K562 (cell line): ENCODE results near the gene MGRN1. TPM values are rescaled to one million over a fixed set of nuclear protein-coding genes. Genes with fewer than 3 reads are reported as not detected.

ENCODE experiments used
- ATAC-seq: fragments of 200-7000 bp; cut with Tn5 transposase; 3 replicates; pipeline ENCODE4 v1.9.1; 2020; ENCODE audit warnings: moderate library complexity
- BruUV-seq: library from RNA; stranded (reverse); fragments of 400-500 nt; replicated peaks from 2 replicates; lab custom pipeline; 2021; lab: Mats Ljungman, UMichigan
- CTCF ChIA-PET: fragments of 300-600 bp; formaldehyde crosslinking; extraction: SDS; loops from one replicate; lab custom pipeline; 2021; ENCODE audit warnings: low intra/inter-chr PET ratio; lab: Yijun Ruan, JAX
- POLR2A ChIA-PET: fragments of 300-600, 350-650 bp; sonication (Branson Sonifier 250); formaldehyde crosslinking; extraction: SDS; loops from one replicate; lab custom pipeline; 2021; ENCODE audit warnings: antibody characterized with exemption, inconsistent platforms; lab: Yijun Ruan, JAX
- DNase-seq, 4 experiments: peaks; one replicate each; pipeline versions ENCODE4 v3.0.0 to v3.0.0-alpha.2; 2011 to 2018; ENCODE audit warnings: low spot score in 3 of 4, mixed read lengths in 3 of 4; ENCODE audit errors: extremely low read depth in 1 of 4
- FAIRE-seq: peaks from 2 replicates; lab custom pipeline; 2011; peaks lifted over from hg19 to GRCh38; lab: Jason Lieb, UNC
- H2AFZ ChIP-seq: 2 replicates; pipeline ENCODE4 v1.6.0; 2011; ENCODE audit warnings: low read depth, low read length, control low read depth, inconsistent platforms
- H3K27ac ChIP-seq: fragments of 200-600 bp; 3 replicates; pipeline ENCODE4 v1.8.0; 2011; ENCODE audit warnings: low read depth, mild to moderate bottlenecking, control low read depth, inconsistent platforms, low read length, moderate library complexity, mixed read lengths; ENCODE audit errors: extremely low read depth
- H3K27me3 ChIP-seq, 2 experiments: fragments of 300-600 bp in 1 of 2; 2 replicates in 1 of 2; 3 replicates in 1 of 2; pipeline versions ENCODE4 v1.6.0 to v1.8.0; 2011; ENCODE audit warnings: inconsistent platforms in 2 of 2, low read length in 2 of 2, mild to moderate bottlenecking in 1 of 2, mixed read lengths in 1 of 2, moderate library complexity in 1 of 2; ENCODE audit not compliant: control insufficient read depth in 2 of 2, insufficient read depth in 2 of 2
- H3K36me3 ChIP-seq: fragments of 300-600 bp; 3 replicates; pipeline ENCODE4 v1.8.0; 2011; ENCODE audit warnings: mild to moderate bottlenecking, low read length, inconsistent platforms; ENCODE audit not compliant: control insufficient read depth, insufficient read depth
- H3K4me1 ChIP-seq, 2 experiments: fragments of 200-600 bp in 1 of 2; replicated peaks in 1 of 2; 2 replicates in 1 of 2; 3 replicates in 1 of 2; pipeline versions ENCODE4 v1.5.1 to v1.8.0; 2011; ENCODE audit warnings: inconsistent platforms in 2 of 2, low read length in 2 of 2, mild to moderate bottlenecking in 1 of 2, mixed read lengths in 1 of 2, moderate library complexity in 1 of 2; ENCODE audit not compliant: control insufficient read depth in 2 of 2, insufficient read depth in 2 of 2
- H3K4me2 ChIP-seq: 2 replicates; pipeline ENCODE4 v1.6.1; 2011; ENCODE audit warnings: low read length, control low read depth, inconsistent platforms, mixed read lengths; ENCODE audit not compliant: insufficient read depth
- H3K4me3 ChIP-seq: fragments of 200-600 bp; sonication (generic), shearing (Covaris generic); 2 replicates; pipeline ENCODE4 v1.5.1; 2016; ENCODE audit warnings: control low read depth, inconsistent platforms
- H3K79me2 ChIP-seq: fragments of 200-600 bp; 3 replicates; pipeline ENCODE4 v1.8.0; 2011; ENCODE audit warnings: low read length, inconsistent platforms; ENCODE audit not compliant: control insufficient read depth, insufficient read depth
- H3K9ac ChIP-seq, 2 experiments: 2 replicates each; pipeline versions ENCODE4 v1.6.0 to v1.6.1; 2011; ENCODE audit warnings: low read depth in 2 of 2, low read length in 2 of 2, control low read depth in 1 of 2, inconsistent platforms in 1 of 2, mild to moderate bottlenecking in 1 of 2, mixed read lengths in 1 of 2; ENCODE audit not compliant: insufficient read depth in 1 of 2
- H3K9me1 ChIP-seq: one replicate; pipeline ENCODE4 v1.6.0; 2011; ENCODE audit warnings: inconsistent platforms, mild to moderate bottlenecking, low read length, moderate library complexity; ENCODE audit not compliant: control insufficient read depth, insufficient read depth
- H3K9me3 ChIP-seq: replicated peaks from 2 replicates; pipeline ENCODE4 v1.5.1; 2011; ENCODE audit warnings: low read depth, low read length, inconsistent platforms; ENCODE audit not compliant: control insufficient read depth, insufficient read depth
- H4K20me1 ChIP-seq: replicated peaks from 2 replicates; pipeline ENCODE4 v1.6.1; 2011; ENCODE audit warnings: low read length, inconsistent platforms, mixed read lengths; ENCODE audit not compliant: control insufficient read depth, insufficient read depth
- CCNT2 ChIP-seq: IDR thresholded peaks from 2 replicates; pipeline ENCODE4 v1.6.1; 2011; ENCODE audit warnings: borderline replicate concordance, low read depth, mild to moderate bottlenecking, moderate library complexity, mixed read lengths, low read length; ENCODE audit not compliant: insufficient read length; ENCODE audit errors: extremely low read depth
- EHMT2 ChIP-seq: fragments of 450-650 bp; IDR thresholded peaks from 2 replicates; pipeline ENCODE4 v1.6.1; 2018; ENCODE audit warnings: antibody characterized with exemption
- FUS ChIP-seq: fragments of 200-400 bp; formaldehyde crosslinking; optimal IDR thresholded peaks from 2 replicates; pipeline ENCODE3; 2017; ENCODE audit warnings: low read depth, low read length
- NR3C1 ChIP-seq: sonication (generic); formaldehyde crosslinking; IDR thresholded peaks from 2 replicates; pipeline ENCODE4 v1.8.1; 2022; ENCODE audit warnings: missing genetic modification reagents
- RFX1 ChIP-seq: fragments of 450-650 bp; IDR thresholded peaks from 2 replicates; pipeline ENCODE4 v1.6.1; 2016; ENCODE audit warnings: mild to moderate bottlenecking, moderate library complexity
- SLC30A9 ChIP-seq: fragments of 250-450 bp; sonication (Bioruptor Pico); IDR thresholded peaks from 2 replicates; pipeline ENCODE4 v1.8.0; 2022; ENCODE audit warnings: mild to moderate bottlenecking, moderate library complexity
- TCF3 ChIP-seq: sonication (generic); formaldehyde crosslinking; IDR thresholded peaks from 2 replicates; pipeline ENCODE4 v1.4.0; 2020; ENCODE audit warnings: mild to moderate bottlenecking, missing genetic modification reagents
- ZC3H4 ChIP-seq: sonication (generic); formaldehyde crosslinking; IDR thresholded peaks from 2 replicates; pipeline ENCODE4 v1.9.0; 2021; ENCODE audit warnings: missing genetic modification reagents, borderline replicate concordance
- ZFX ChIP-seq: sonication (generic); formaldehyde crosslinking; IDR thresholded peaks from 2 replicates; pipeline ENCODE4 v1.8.0; 2022; ENCODE audit warnings: mild to moderate bottlenecking, missing genetic modification reagents, moderate library complexity
- ZNF12 ChIP-seq: sonication (generic); formaldehyde crosslinking; IDR thresholded peaks from 2 replicates; pipeline ENCODE4 v1.4.0; 2020; ENCODE audit warnings: mild to moderate bottlenecking, missing genetic modification reagents
- ZNF3 ChIP-seq: fragments of 250-450 bp; sonication (Bioruptor Pico); IDR thresholded peaks from 2 replicates; pipeline ENCODE4 v1.5.0; 2021; ENCODE audit warnings: mild to moderate bottlenecking, moderate library complexity
- ZNF695 ChIP-seq: fragments of 450-650 bp; formaldehyde crosslinking; IDR thresholded peaks from 2 replicates; pipeline ENCODE4 v1.4.0; 2020; ENCODE audit warnings: mild to moderate bottlenecking, moderate library complexity
- WGBS: fragments of 100-300 bp; shearing (Covaris generic); methylation state at CpG from one replicate; pipeline ENCODE4 v1.1.6; 2016; ENCODE audit warnings: low coverage, mixed read lengths; ENCODE audit not compliant: insufficient coverage; ENCODE audit errors: missing lambda C conversion rate; 5-methylcytosine and 5-hydroxymethylcytosine counted together
- in situ Hi-C: fragments of 300-500 bp; cut with MboI; formaldehyde crosslinking; loops from 4 replicates; pipeline ENCODE4 v1.15.0; 2018; ENCODE audit warnings: inconsistent platforms, mixed read lengths
- intact Hi-C: fragments of 100-400 bp; cut with micrococcal nuclease; formaldehyde crosslinking; loops from 2 replicates; pipeline ENCODE4 v1.14.2; 2022
- polyA plus RNA-seq, 8 experiments: library from polyadenylated mRNA; depleted of rRNA in 4 of 8; stranded (reverse) in 5 of 8; unstranded in 3 of 8; fragments of >200 nt; fragmentation: Nextera tagmentation in 2 of 8; fragmentation: Illumina TruSeq in 1 of 8; extraction: Ambion mirVana in 2 of 8; extraction: Trizol in 1 of 8; gene quantifications; 2 replicates each; pipeline versions ENCODE4 v1.2.1 to v1.2.3, GENCODE V29; 2011 to 2014; ENCODE audit warnings: inconsistent platforms in 1 of 8, missing spikeins in 1 of 8
- total RNA-seq, 7 experiments: library from RNA; depleted of rRNA in 6 of 7; stranded (reverse); fragments of >200 nt in 6 of 7; fragmentation: Illumina TruSeq in 2 of 7; extraction: Trizol in 2 of 7; gene quantifications; 2 replicates each; pipeline versions ENCODE4 v1.2.1 to v1.2.3, GENCODE V29; 2011 to 2021; ENCODE audit warnings: low replicate concordance in 1 of 7
- TF ChIP-seq, protein P1 (sequence below): fragments of 250-450 bp; sonication (Bioruptor Pico); IDR thresholded peaks from 2 replicates; pipeline ENCODE4 v1.5.0; 2021; ENCODE audit warnings: mild to moderate bottlenecking, moderate library complexity

MGRN1 gene
- total and polyA plus RNA-seq, 9 of the 15 experiments (the other 6 are each of a cell fraction or from before 2014, with no cell fraction given): 0.15 to 37.9 (median 6.0) TPM

DNA sequence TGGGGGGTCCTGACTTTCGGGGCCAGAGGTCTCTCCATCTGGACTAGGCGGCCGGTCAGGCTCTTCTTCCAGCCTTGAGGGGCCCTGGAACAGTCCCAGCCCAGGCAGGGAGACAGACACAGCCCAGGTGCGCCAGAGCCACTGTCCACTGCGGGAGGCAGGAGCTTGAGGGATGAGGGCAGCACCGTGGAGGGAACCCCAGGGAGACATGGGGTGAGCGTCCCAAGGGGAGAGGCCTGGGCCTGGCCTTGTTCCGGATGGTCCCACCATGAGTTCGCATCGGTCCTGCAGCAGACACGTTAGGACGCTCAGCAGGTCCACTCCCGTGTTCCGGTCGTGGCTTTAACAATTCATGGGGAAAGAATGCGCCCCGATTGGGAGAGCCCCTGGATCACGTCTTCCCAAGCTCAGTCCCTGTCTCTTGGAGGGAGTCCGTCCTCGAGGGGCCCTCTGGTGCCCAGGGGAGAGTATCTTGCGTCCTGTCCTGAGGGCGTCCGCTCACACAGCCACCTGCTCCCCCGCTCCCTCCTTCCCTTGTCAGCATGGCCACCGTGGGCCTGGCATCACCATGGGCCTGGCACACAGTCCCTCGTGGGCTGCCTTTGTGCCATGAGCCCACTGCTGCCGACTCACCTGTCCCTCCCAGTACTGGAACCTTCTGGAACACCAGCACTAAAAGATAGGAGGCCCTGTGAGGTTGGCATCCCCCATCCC lies 62.0 kb downstream of the MGRN1 start:
- no peaks in the 10 kb centered on the region for H3K79me2 ChIP-seq
- no peak for ATAC-seq
- in situ Hi-C loops (no loop called here), intact Hi-C loops (no loop called here)
- H3K27me3 ChIP-seq: no peaks in the 10 kb centered on the region
- no peaks in the 10 kb centered on the region for H4K20me1 ChIP-seq
- no peak overlapping the region for H3K27ac ChIP-seq
- peaks cover 44% of the 10 kb centered on the region; the same call in 2 of the 3 replicates for H3K36me3 ChIP-seq
- TF ChIP-seq SLC30A9 (CRISPR knock-in tag): no peak
- no peak for TF ChIP-seq EHMT2
- TF ChIP-seq, protein P1, sequence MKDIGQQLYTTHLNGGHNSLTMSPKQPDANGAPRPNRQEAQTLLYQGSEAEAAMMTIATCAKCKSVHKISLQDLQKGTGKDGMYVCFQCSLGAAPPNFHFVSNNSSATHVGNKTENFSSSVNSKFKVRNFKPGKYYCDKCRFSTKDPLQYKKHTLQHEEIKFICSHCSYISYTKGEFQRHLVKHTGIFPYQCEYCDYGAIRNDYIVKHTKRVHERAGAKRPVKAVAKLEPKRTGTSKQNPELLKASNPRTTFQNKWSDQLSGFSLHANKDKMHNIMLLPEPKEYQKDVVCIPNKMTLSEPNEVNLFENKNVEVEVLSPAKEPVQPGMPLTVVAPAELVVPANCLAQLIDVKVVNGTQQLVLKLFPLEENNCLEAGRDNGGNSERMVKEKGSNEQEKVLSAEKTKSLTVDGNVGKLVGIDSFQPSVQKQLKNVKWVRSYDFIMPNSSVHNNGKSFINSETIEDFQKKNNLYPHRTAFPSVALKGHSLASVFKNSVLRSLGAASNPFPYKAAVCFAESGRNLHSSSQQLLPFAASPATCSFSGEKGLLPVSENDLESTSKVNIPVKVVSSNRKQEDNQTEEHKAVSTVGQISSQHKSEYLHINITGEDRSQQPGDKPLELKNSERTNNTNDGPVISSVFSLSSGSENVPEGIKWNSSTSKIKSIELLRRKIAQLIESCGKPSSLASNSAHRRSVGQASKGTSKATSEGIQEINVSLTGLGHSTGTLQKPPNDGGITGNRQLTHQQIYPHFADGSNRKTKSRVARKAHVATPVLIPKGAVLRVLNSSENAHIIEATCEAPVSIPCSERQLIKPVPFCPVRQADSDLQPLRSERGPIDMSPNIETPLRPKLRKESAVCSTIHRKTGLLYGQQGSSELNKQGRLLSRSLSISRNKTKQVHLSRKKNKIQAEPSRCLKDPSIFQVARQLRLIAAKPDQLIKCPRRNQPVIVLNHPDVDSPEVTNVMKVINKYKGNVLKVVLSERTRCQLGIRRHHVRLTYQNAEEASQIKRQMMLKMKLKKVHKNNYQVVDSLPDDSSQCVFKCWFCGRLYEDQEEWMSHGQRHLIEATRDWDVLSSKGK (CRISPR knock-in tag): no peak
- TF ChIP-seq ZNF3 (CRISPR knock-in tag): no peak
- TF ChIP-seq TCF3: no peak
- TF ChIP-seq ZNF12 (CRISPR knock-in tag): no peak
- TF ChIP-seq ZNF695: no peak
- TF ChIP-seq ZFX (CRISPR knock-in tag): no peak
- TF ChIP-seq FUS: no peak
- TF ChIP-seq RFX1: no peak
- TF ChIP-seq CCNT2: no peak
- TF ChIP-seq ZC3H4 (CRISPR knock-in tag): no peak
- no peak for TF ChIP-seq NR3C1 (CRISPR knock-in tag)
- no peak for DNase-seq
- no TSS peak for BruUV-seq
- no peak overlapping the region for H3K4me2 ChIP-seq
- no peak overlapping the region for H2AFZ ChIP-seq
- H3K4me3 ChIP-seq: no peak overlapping the region
- WGBS: 87% methylated on average over 21 of the region's 27 CpGs
- no peaks in the 10 kb centered on the region for H3K9me1 ChIP-seq
- no peaks in the 10 kb centered on the region for H3K9me3 ChIP-seq
- no peak for FAIRE-seq
- POLR2A ChIA-PET: interaction anchor here (1.3 kb wide), 1 partner anchor 9 kb away, joined by 3 read pairs; no protein-coding TSS in a partner anchor
- CTCF ChIA-PET: no interaction called here
- peaks cover 0 to 38% of the 10 kb centered on the region in 2 experiments; a peak in 2 of 5 replicates for H3K4me1 ChIP-seq
- peak overlapping the region in 1 of 2 experiments; percentile 17; a peak in 1 of 4 replicates for H3K9ac ChIP-seq
